ENCODE data around the gene CFD. TPM values are rescaled to one million over a fixed set of nuclear protein-coding genes. Genes with fewer than 3 reads are reported as not detected.

Gene CFD
- total and polyA plus RNA-seq, 2 experiments from 2014 or later, result 3.2 to 5.2 TPM

GRCh38 chr19:898663-899062 is 39.2 kb downstream of the CFD start:
- WGBS, 2 experiments (ENCODE audit: low coverage in 1 of 2, low lambda C conversion rate in 2 of 2, missing lambda C conversion rate in 2 of 2), result 78 to 81% methylated on average over 20 of the region's 20 CpGs
- H3K9me2 ChIP-seq (ENCODE audit: insufficient read depth), result no peaks in the 10 kb centered on the region
- H3K9ac ChIP-seq, result no peak overlapping the region
- H3F3A ChIP-seq (ENCODE audit: insufficient read depth), result peaks cover 10% of the 10 kb centered on the region
- no peaks in the 10 kb centered on the region for H3K27me3 ChIP-seq (replicated peaks; ENCODE audit: insufficient read depth)
- peaks cover 17% of the 10 kb centered on the region for H3K79me2 ChIP-seq (ENCODE audit: insufficient read depth)
- no peak overlapping the region for H3K4me2 ChIP-seq (ENCODE audit: unreplicated experiment)
- H2AFZ ChIP-seq, result no peak overlapping the region
- no peak for DNase-seq
- no peaks in the 10 kb centered on the region for H3K9me3 ChIP-seq (ENCODE audit: low read depth)
- H3K36me3 ChIP-seq (ENCODE audit: low read depth), result no peaks in the 10 kb centered on the region
- TF ChIP-seq EZH2phosphoT487 (IDR thresholded peaks at IDR 0.05; ENCODE audit: insufficient read depth, low read depth) (no peak), EZH2 (IDR thresholded peaks at IDR 0.05; ENCODE audit: insufficient read depth, poor library complexity, severe bottlenecking) (no peak)
- H4K20me1 ChIP-seq (ENCODE audit: insufficient read depth), result no peaks in the 10 kb centered on the region
- H3K4me1 ChIP-seq (ENCODE audit: insufficient read depth), result no peaks in the 10 kb centered on the region
- H3K4me3 ChIP-seq, result no peak overlapping the region
- H3K27ac ChIP-seq, result no peak overlapping the region
- in situ Hi-C loops (cut with MboI), result no loop called here

GRCh38 chr19:899336-900042 is 40.0 kb downstream of the CFD start:
- H3K36me3 ChIP-seq (ENCODE audit: low read depth), result no peaks in the 10 kb centered on the region
- WGBS, 2 experiments (ENCODE audit: low coverage in 1 of 2, low lambda C conversion rate in 2 of 2, missing lambda C conversion rate in 2 of 2), result 86 to 87% methylated on average over 29 to 31 of the region's 32 CpGs
- no peak for DNase-seq
- H3F3A ChIP-seq (ENCODE audit: insufficient read depth), result peaks cover 1% of the 10 kb centered on the region; the same call in 1 of the 2 replicates
- H3K9me3 ChIP-seq (ENCODE audit: low read depth), result no peaks in the 10 kb centered on the region
- H3K79me2 ChIP-seq (ENCODE audit: insufficient read depth), result peaks cover 23% of the 10 kb centered on the region
- no peak overlapping the region for H3K27ac ChIP-seq
- H3K4me2 ChIP-seq (ENCODE audit: unreplicated experiment), result no peak overlapping the region
- H2AFZ ChIP-seq, result no peak overlapping the region
- in situ Hi-C loops (cut with MboI), result no loop called here
- H3K9ac ChIP-seq, result no peak overlapping the region
- H3K9me2 ChIP-seq (ENCODE audit: insufficient read depth), result no peaks in the 10 kb centered on the region
- H3K4me1 ChIP-seq (ENCODE audit: insufficient read depth), result no peaks in the 10 kb centered on the region
- H3K27me3 ChIP-seq (replicated peaks; ENCODE audit: insufficient read depth), result no peaks in the 10 kb centered on the region
- H3K4me3 ChIP-seq, result no peak overlapping the region
- TF ChIP-seq EZH2phosphoT487 (IDR thresholded peaks at IDR 0.05; ENCODE audit: insufficient read depth, low read depth), result no peak
- TF ChIP-seq EZH2 (IDR thresholded peaks at IDR 0.05; ENCODE audit: insufficient read depth, poor library complexity, severe bottlenecking), result no peak
- H4K20me1 ChIP-seq (ENCODE audit: insufficient read depth), result no peaks in the 10 kb centered on the region

- TF ChIP-seq EZH2 (IDR thresholded peaks at IDR 0.05; ENCODE audit: insufficient read depth, poor library complexity, severe bottlenecking) (no peak), EZH2phosphoT487 (IDR thresholded peaks at IDR 0.05; ENCODE audit: insufficient read depth, low read depth) (no peak)
- Histone ChIP-seq H3K79me2 (ENCODE audit: insufficient read depth) (peaks cover 28% of the 10 kb centered on the region), H3F3A (ENCODE audit: insufficient read depth) (no peaks in the 10 kb centered on the region), H3K9ac (no peak overlapping the region), H3K9me2 (ENCODE audit: insufficient read depth) (no peaks in the 10 kb centered on the region), H3K4me2 (ENCODE audit: unreplicated experiment) (no peak overlapping the region), H3K9me3 (ENCODE audit: low read depth) (no peaks in the 10 kb centered on the region), H4K20me1 (ENCODE audit: insufficient read depth) (no peaks in the 10 kb centered on the region), H3K36me3 (ENCODE audit: low read depth) (no peaks in the 10 kb centered on the region), H3K4me3 (no peak overlapping the region), H3K27ac (no peak overlapping the region), H3K27me3 (replicated peaks; ENCODE audit: insufficient read depth) (no peaks in the 10 kb centered on the region), H2AFZ (no peak overlapping the region), H3K4me1 (ENCODE audit: insufficient read depth) (no peaks in the 10 kb centered on the region)
- no peak for DNase-seq
- in situ Hi-C loops (cut with MboI), result no loop called here
- WGBS, 2 experiments (ENCODE audit: low coverage in 1 of 2, low lambda C conversion rate in 2 of 2, missing lambda C conversion rate in 2 of 2), result 91 to 93% methylated on average over 12 to 14 of the region's 15 CpGs
These were observed 40.5 kb downstream of the CFD start for GRCh38 chr19:900043-900301.

GRCh38 chr19:900302-901111 is 41.0 kb downstream of the CFD start:
- H4K20me1 ChIP-seq (ENCODE audit: insufficient read depth), result no peaks in the 10 kb centered on the region
- no peak overlapping the region for H3K27ac ChIP-seq
- no peak overlapping the region for H3K4me3 ChIP-seq
- H3F3A ChIP-seq (ENCODE audit: insufficient read depth), result no peaks in the 10 kb centered on the region
- H3K9me2 ChIP-seq (ENCODE audit: insufficient read depth), result no peaks in the 10 kb centered on the region
- 86 to 90% methylated on average over 16 to 30 of the region's 30 CpGs for WGBS, 2 experiments (ENCODE audit: low coverage in 1 of 2, low lambda C conversion rate in 2 of 2, missing lambda C conversion rate in 2 of 2)
- no peaks in the 10 kb centered on the region for H3K4me1 ChIP-seq (ENCODE audit: insufficient read depth)
- H3K79me2 ChIP-seq (ENCODE audit: insufficient read depth), result peaks cover 33% of the 10 kb centered on the region
- no peaks in the 10 kb centered on the region for H3K9me3 ChIP-seq (ENCODE audit: low read depth)
- H3K36me3 ChIP-seq (ENCODE audit: low read depth), result no peaks in the 10 kb centered on the region
- in situ Hi-C loops (cut with MboI), result no loop called here
- no peaks in the 10 kb centered on the region for H3K27me3 ChIP-seq (replicated peaks; ENCODE audit: insufficient read depth)
- H3K4me2 ChIP-seq (ENCODE audit: unreplicated experiment), result no peak overlapping the region
- TF ChIP-seq EZH2 (IDR thresholded peaks at IDR 0.05; ENCODE audit: insufficient read depth, poor library complexity, severe bottlenecking) (no peak), EZH2phosphoT487 (IDR thresholded peaks at IDR 0.05; ENCODE audit: insufficient read depth, low read depth) (no peak)
- no peak overlapping the region for H3K9ac ChIP-seq
- DNase-seq, result no peak
- H2AFZ ChIP-seq, result no peak overlapping the region

Data from GM23248 (cell line).